Activated CD8-positive, alpha-beta memory T cell treated with anti-CD3 and anti-CD28 coated beads for 24 hours (primary cell): ENCODE results near the gene ING4.

Experiments used
- DNase-seq: peaks from one replicate; pipeline ENCODE4 v3.0.0-alpha.2; 2020

ING4 gene

GRCh38 chr12:6685814-6686213, 22.9 kb upstream of the ING4 start:
- DNase-seq: no peak

GRCh38 chr12:6684609-6685008, 21.7 kb upstream of the ING4 start:
- no peak for DNase-seq

GRCh38 chr12:6676962-6677361, 14.0 kb upstream of the ING4 start:
- DNase-seq: no peak

- no peak for DNase-seq
Observed at GRCh38 chr12:6672143-6672542, 9.2 kb upstream of the ING4 start.

- DNase-seq: no peak
Observed at GRCh38 chr12:6667559-6668210, 4.8 kb upstream of the ING4 start.

GRCh38 chr12:6666211-6666610, 3.3 kb upstream of the ING4 start:
- DNase-seq: no peak

- DNase-seq: no peak
Observed at GRCh38 chr12:6664902-6665301, 2.0 kb upstream of the ING4 start.

GRCh38 chr12:6662602-6662905, 365 bp downstream of the ING4 start:
- DNase-seq: no peak

GRCh38 chr12:6653987-6654386, 8.9 kb downstream of the ING4 start:
- DNase-seq: no peak

GRCh38 chr12:6653342-6653741, 9.6 kb downstream of the ING4 start:
- DNase-seq: no peak

- no peak for DNase-seq
Observed at GRCh38 chr12:6652391-6652790, 10.5 kb downstream of the ING4 start.

- no peak for DNase-seq
Observed at GRCh38 chr12:6650832-6651231, 12.1 kb downstream of the ING4 start.

GRCh38 chr12:6647083-6647604, 15.8 kb downstream of the ING4 start, which contains the start of gene ACRBP:
Gene ACRBP (minus strand): TSS chr12:6647432. CDS start chr12:6647366, 66 bp downstream.
- DNase-seq: peak; percentile 69

GRCh38 chr12:6646276-6647082, 16.4 kb downstream of the ING4 start:
- DNase-seq: no peak

- DNase-seq: no peak
Observed at GRCh38 chr12:6644903-6645302, 18.0 kb downstream of the ING4 start.

- DNase-seq: no peak
Observed at GRCh38 chr12:6644257-6644596, 18.7 kb downstream of the ING4 start.

- no peak for DNase-seq
Observed at GRCh38 chr12:6643569-6644256, 19.2 kb downstream of the ING4 start.

- DNase-seq: no peak
Observed at GRCh38 chr12:6641131-6641530, 21.8 kb downstream of the ING4 start.

- no peak for DNase-seq
Observed at GRCh38 chr12:6640497-6640896, 22.4 kb downstream of the ING4 start.

- DNase-seq: no peak
Observed at GRCh38 chr12:6639151-6639801, 23.6 kb downstream of the ING4 start.

- no peak for DNase-seq
Observed at GRCh38 chr12:6638305-6638704, 24.6 kb downstream of the ING4 start.

- DNase-seq: peak; percentile 75
Observed at GRCh38 chr12:6635856-6636531, 26.9 kb downstream of the ING4 start, which contains the start of gene LPAR5. Gene LPAR5 (minus strand): TSS chr12:6635959. CDS start chr12:6621248, 14,711 bp downstream.
